Body of pancreas (tissue), 4 donors: Measurements from ENCODE around the gene VOPP1. TPM values are rescaled to one million over a fixed set of nuclear protein-coding genes. Genes with fewer than 3 reads are reported as not detected.

Source experiments
- ATAC-seq: fragments of 150-250 bp; one replicate; pipeline ENCODE4 v1.9.1; 2016
- DNase-seq, 4 donors: peaks; one replicate each; pipeline ENCODE4 v3.0.0-alpha.2; 2019
- H3K27ac ChIP-seq, 4 donors: fragments of 200-600 bp; sonication (generic); 1 replicate in 3 of 4; 2 replicates in 1 of 4; pipeline versions ENCODE4 v1.5.1 to v1.6.1; 2016 to 2019; ENCODE audit warnings: mild to moderate bottlenecking in 1 of 4, mixed read lengths in 1 of 4, moderate library complexity in 1 of 4
- H3K27me3 ChIP-seq, 2 donors: fragments of 200-600 bp; sonication (generic); one replicate each; pipeline ENCODE4 v1.6.0; 2016; ENCODE audit warnings: mild to moderate bottlenecking in 1 of 2
- H3K36me3 ChIP-seq, 2 donors: fragments of 200-600 bp; sonication (generic); replicated peaks in 1 of 2; 2 replicates each; pipeline ENCODE4 v1.5.1; 2016; ENCODE audit warnings: low read depth in 2 of 2; ENCODE audit not compliant: insufficient read depth in 1 of 2
- H3K4me1 ChIP-seq: fragments of 200-600 bp; sonication (generic); one replicate; pipeline ENCODE4 v1.6.0; 2016
- H3K4me3 ChIP-seq, 2 donors: fragments of 200-600 bp; sonication (generic); 1 replicate in 1 of 2; 2 replicates in 1 of 2; pipeline ENCODE4 v1.5.1; 2016 to 2019
- H3K9me3 ChIP-seq, 3 donors: fragments of 200-600 bp; sonication (generic); 1 replicate in 2 of 3; 2 replicates in 1 of 3; pipeline ENCODE4 v1.5.1; 2016
- CTCF ChIP-seq, 7 experiments: fragments of 450-650 bp in 4 of 7; fragments of 200-600 bp in 3 of 7; sonication (generic) in 3 of 7; IDR thresholded peaks; one replicate each; pipeline ENCODE4 v1.5.1; 2016 to 2019; ENCODE audit warnings: antibody characterized with exemption in 7 of 7
- POLR2A ChIP-seq, 3 donors: fragments of 450-650 bp; IDR thresholded peaks; one replicate each; pipeline ENCODE4 v1.6.1; 2016; ENCODE audit warnings: antibody characterized with exemption in 3 of 3, mild to moderate bottlenecking in 2 of 3
- WGBS, 2 donors: methylation state at CpG; one replicate each; pipeline ENCODE4 v1.1.5; 2017; 5-methylcytosine and 5-hydroxymethylcytosine counted together
- intact Hi-C: fragments of 100-400 bp; cut with DNase I; formaldehyde crosslinking; loops from one replicate; pipeline ENCODE4 v1.15.1; 2023
- total RNA-seq, 2 donors: library from RNA; depleted of rRNA; stranded (reverse); fragments of >200 nt; gene quantifications; one replicate each; pipeline ENCODE4 v1.1.0, GENCODE V29; 2016

Gene VOPP1
- total RNA-seq, 2 donors from 2014 or later = 25.1 to 30.6 TPM

GRCh38 chr7:55575733-55576132, 3.4 kb upstream of the VOPP1 start:
- Histone ChIP-seq H3K9me3 (no peaks in the 10 kb centered on the region), H3K4me1 (peaks cover 12% of the 10 kb centered on the region), H3K27me3 (no peaks in the 10 kb centered on the region), H3K4me3 (no peak overlapping the region), H3K36me3 (no peaks in the 10 kb centered on the region), H3K27ac (no peak overlapping the region)
- DNase-seq (no peak), ATAC-seq (no peak)
- no peak for TF ChIP-seq POLR2A (IDR thresholded peaks at IDR 0.05)
- TF ChIP-seq CTCF (IDR thresholded peaks at IDR 0.05) = no peak
- 73 to 78% methylated on average over 4 of the region's 4 CpGs for WGBS, 2 donors
- intact Hi-C loops = no loop called here

GRCh38 chr7:55575098-55575497, 2.8 kb upstream of the VOPP1 start:
- intact Hi-C loops = no loop called here
- 69 to 78% methylated on average over 9 of the region's 9 CpGs for WGBS, 2 donors

GRCh38 chr7:55574051-55574717, 1.9 kb upstream of the VOPP1 start:
- no peak for TF ChIP-seq POLR2A (IDR thresholded peaks at IDR 0.05)
- no peak for TF ChIP-seq CTCF (IDR thresholded peaks at IDR 0.05)
- intact Hi-C loops = no loop called here
- H3K9me3 ChIP-seq = no peaks in the 10 kb centered on the region
- peaks cover 27% of the 10 kb centered on the region for H3K4me1 ChIP-seq
- H3K27me3 ChIP-seq = no peaks in the 10 kb centered on the region
- 23 to 35% methylated on average over 3 of the region's 3 CpGs for WGBS, 2 donors
- H3K36me3 ChIP-seq = no peaks in the 10 kb centered on the region
- ATAC-seq (no peak), DNase-seq (no peak)
- H3K4me3 ChIP-seq = no peak overlapping the region
- H3K27ac ChIP-seq = no peak overlapping the region

More at GRCh38 chr7:55575098-55575497, 2.8 kb upstream of the VOPP1 start:
- ATAC-seq = no peak
- TF ChIP-seq CTCF (IDR thresholded peaks at IDR 0.05) (no peak), POLR2A (IDR thresholded peaks at IDR 0.05) (no peak)
- Histone ChIP-seq H3K27me3 (no peaks in the 10 kb centered on the region), H3K4me1 (peaks cover 18% of the 10 kb centered on the region), H3K36me3 (no peaks in the 10 kb centered on the region), H3K9me3 (no peaks in the 10 kb centered on the region), H3K4me3 (no peak overlapping the region), H3K27ac (no peak overlapping the region)
- no peak for DNase-seq

GRCh38 chr7:55573234-55573900, 1.1 kb upstream of the VOPP1 start:
- Histone ChIP-seq H3K9me3 (no peaks in the 10 kb centered on the region), H3K27me3 (no peaks in the 10 kb centered on the region), H3K4me3 (no peak overlapping the region), H3K27ac (peak overlapping the region in 3 of 4 donors; percentile 79 to 86 (median 84)), H3K4me1 (peaks cover 33% of the 10 kb centered on the region), H3K36me3 (no peaks in the 10 kb centered on the region)
- no peak for ATAC-seq
- TF ChIP-seq POLR2A (IDR thresholded peaks at IDR 0.05) (no peak), CTCF (IDR thresholded peaks at IDR 0.05) (no peak)
- intact Hi-C loops = no loop called here
- no peak for DNase-seq
- whole genome bisulfite sequencing, 2 donors = 49 to 54% methylated on average over 9 of the region's 9 CpGs
